Naive B cell (primary cell): Measurements from ENCODE around the gene MASTL. TPM values are rescaled to one million over a fixed set of nuclear protein-coding genes. Genes with fewer than 3 reads are reported as not detected.
"Not testable (repeated sequence)": the region's sequence is repeated elsewhere in the genome, so short reads cannot be mapped to it uniquely, and the experiment has no call there.

Experiments used
- ATAC-seq, 2 donors: fragments of 150-1000 bp; cut with Tn5 transposase; 2 replicates each; pipeline ENCODE4 v1.10.0; 2021; ENCODE audit warnings: low read depth in 2 of 2, mild to moderate bottlenecking in 2 of 2, moderate library complexity in 2 of 2
- DNase-seq: peaks from one replicate; pipeline ENCODE4 v3.0.0; 2022
- H3K27ac Mint-ChIP-seq, 6 donors: one replicate each; pipeline ENCODE4 v1.8.0; 2020 to 2022; ENCODE audit warnings: mild to moderate bottlenecking in 6 of 6, mixed read lengths in 6 of 6, moderate library complexity in 5 of 6, inconsistent platforms in 2 of 6
- H3K27me3 Mint-ChIP-seq, 3 donors: one replicate each; pipeline ENCODE4 v1.8.0; 2021 to 2022; ENCODE audit warnings: mixed read lengths in 3 of 3, mild to moderate bottlenecking in 1 of 3
- H3K36me3 Mint-ChIP-seq, 2 donors: one replicate each; pipeline ENCODE4 v1.8.0; 2020 to 2022; ENCODE audit warnings: mixed read lengths in 2 of 2, inconsistent platforms in 1 of 2, mild to moderate bottlenecking in 1 of 2
- H3K4me1 Mint-ChIP-seq, 3 donors: one replicate each; pipeline ENCODE4 v1.8.0; 2020 to 2022; ENCODE audit warnings: mixed read lengths in 3 of 3, inconsistent platforms in 1 of 3, mild to moderate bottlenecking in 1 of 3, moderate library complexity in 1 of 3
- H3K4me3 Mint-ChIP-seq, 8 donors: one replicate each; pipeline ENCODE4 v1.8.0; 2020 to 2022; ENCODE audit warnings: mild to moderate bottlenecking in 8 of 8, mixed read lengths in 8 of 8, moderate library complexity in 8 of 8, inconsistent platforms in 2 of 8
- H3K9me3 Mint-ChIP-seq, 7 donors: one replicate each; pipeline ENCODE4 v1.8.0; 2020 to 2022; ENCODE audit warnings: mixed read lengths in 7 of 7, mild to moderate bottlenecking in 5 of 7, inconsistent platforms in 2 of 7, moderate library complexity in 1 of 7
- polyA plus RNA-seq, 6 donors: library from polyadenylated mRNA; unstranded; fragments of 300-500 nt; fragmentation: Illumina TruSeq; gene quantifications; one replicate each; pipeline ENCODE4 v1.2.3, GENCODE V29; 2021; ENCODE audit warnings: low read depth in 6 of 6

The MASTL gene
- 1 to 10 TPM in 5 of 6 donors, not detected in 1; 2.1 to 5.3 (median 4.5) TPM for polyA plus RNA-seq

- DNase-seq (peak; percentile 95), ATAC-seq (peak; percentile 79 to 80)
- H3K4me1 Mint-ChIP-seq = peaks cover 35 to 55% (median 54%) of the 10 kb centered on the region in 3 donors
- peaks cover 8 to 13% of the 10 kb centered on the region in 2 donors for H3K36me3 Mint-ChIP-seq
- peak within 1 kb of the TSS; percentile 100 for H3K27ac Mint-ChIP-seq
- peaks cover 0 to 6% (median 0%) of the 10 kb centered on the region in 7 donors for H3K9me3 Mint-ChIP-seq
- H3K4me3 Mint-ChIP-seq = peak within 1 kb of the TSS; percentile 94 to 100 (median 100)
- no peaks in the 10 kb centered on the region for H3K27me3 Mint-ChIP-seq
Measured at GRCh38 chr10:27155066-27155754, at the start of gene MASTL. TSS of gene MASTL (plus strand) at chr10:27155352. CDS start at chr10:27155427, 75 bp downstream.

DNA sequence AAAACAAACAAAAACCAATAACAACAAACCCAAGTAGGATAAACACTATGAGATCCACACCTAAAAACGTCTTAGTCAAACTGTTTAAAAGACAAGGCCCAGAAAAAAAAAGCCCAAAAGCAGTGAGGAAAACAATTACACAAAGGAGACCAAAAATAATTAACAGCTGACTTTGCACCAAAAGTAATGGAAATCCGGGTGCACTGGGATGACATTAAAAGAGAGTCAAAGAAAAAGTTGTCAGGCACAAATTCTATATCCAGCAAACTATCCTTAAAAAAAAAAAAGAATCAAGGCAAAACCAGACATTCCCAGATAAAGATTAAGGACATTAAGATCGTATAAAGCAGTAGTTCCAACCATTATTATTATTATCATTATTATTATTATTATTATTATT, 47.0 kb upstream of the MASTL start:
- H3K27ac Mint-ChIP-seq = peak overlapping the region in 1 of 6 donors; percentile 75
- H3K9me3 Mint-ChIP-seq = peaks cover 0 to 11% (median 0%) of the 10 kb centered on the region in 7 donors
- peaks cover 0 to 2% (median 0%) of the 10 kb centered on the region in 3 donors for H3K4me1 Mint-ChIP-seq
- H3K36me3 Mint-ChIP-seq = peaks cover 13 to 22% of the 10 kb centered on the region in 2 donors
- no peak for ATAC-seq
- H3K27me3 Mint-ChIP-seq = no peaks in the 10 kb centered on the region
- H3K4me3 Mint-ChIP-seq = no peak overlapping the region
- no peak for DNase-seq

DNA sequence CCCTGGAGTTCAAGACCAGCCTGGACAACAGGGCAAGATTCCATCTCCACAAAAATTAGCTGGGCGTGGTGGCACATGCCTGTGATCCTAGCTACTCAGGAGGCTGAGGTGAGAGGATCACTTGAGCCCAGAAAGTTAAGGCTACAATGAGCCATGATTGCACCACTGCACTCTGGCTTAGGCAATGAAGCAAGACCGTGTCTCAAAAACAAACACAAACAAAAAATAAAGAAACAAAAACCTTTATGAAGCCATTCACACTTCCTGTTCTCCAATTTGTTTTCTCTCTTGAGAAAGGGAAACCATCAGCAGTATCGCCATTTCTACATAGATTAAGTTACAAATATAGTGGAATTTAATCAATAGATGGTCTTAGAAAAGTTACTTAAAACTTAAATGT, 20.8 kb upstream of the MASTL start:
- DNase-seq = no peak
- H3K4me3 Mint-ChIP-seq = no peak overlapping the region
- H3K27ac Mint-ChIP-seq = no peak overlapping the region
- H3K36me3 Mint-ChIP-seq = peaks cover 19 to 30% of the 10 kb centered on the region in 2 donors
- no peak for ATAC-seq
- no peaks in the 10 kb centered on the region for H3K9me3 Mint-ChIP-seq
- peaks cover 6 to 13% (median 9%) of the 10 kb centered on the region in 3 donors for H3K4me1 Mint-ChIP-seq
- H3K27me3 Mint-ChIP-seq = no peaks in the 10 kb centered on the region

DNA sequence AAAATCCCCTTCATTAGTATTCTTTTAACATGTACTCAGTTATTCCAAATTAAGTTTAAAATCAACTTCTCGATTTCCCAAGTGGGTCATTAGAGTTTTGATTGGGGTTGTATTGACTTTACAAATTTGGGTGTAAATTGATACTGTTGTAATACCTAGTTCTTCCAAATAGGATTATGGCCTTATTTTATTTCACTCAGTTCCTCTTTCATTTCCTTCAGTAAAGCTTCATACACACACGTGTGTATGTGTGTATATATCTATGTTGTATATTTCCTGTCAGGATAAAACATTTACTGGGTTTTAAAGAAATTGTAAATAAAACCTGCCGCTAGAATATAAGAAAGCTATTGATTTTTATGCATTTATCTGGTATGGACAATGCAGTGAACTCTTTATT, 16.9 kb upstream of the MASTL start:
- no peaks in the 10 kb centered on the region for H3K9me3 Mint-ChIP-seq
- H3K36me3 Mint-ChIP-seq = peaks cover 0 to 11% of the 10 kb centered on the region in 2 donors
- peak; percentile 4 for DNase-seq
- H3K27ac Mint-ChIP-seq = peak overlapping the region in 3 of 6 donors; percentile 26 to 49 (median 49)
- ATAC-seq = peak; percentile 64 to 67
- no peaks in the 10 kb centered on the region for H3K27me3 Mint-ChIP-seq
- peaks cover 6 to 13% (median 6%) of the 10 kb centered on the region in 3 donors for H3K4me1 Mint-ChIP-seq
- H3K4me3 Mint-ChIP-seq = no peak overlapping the region

DNA sequence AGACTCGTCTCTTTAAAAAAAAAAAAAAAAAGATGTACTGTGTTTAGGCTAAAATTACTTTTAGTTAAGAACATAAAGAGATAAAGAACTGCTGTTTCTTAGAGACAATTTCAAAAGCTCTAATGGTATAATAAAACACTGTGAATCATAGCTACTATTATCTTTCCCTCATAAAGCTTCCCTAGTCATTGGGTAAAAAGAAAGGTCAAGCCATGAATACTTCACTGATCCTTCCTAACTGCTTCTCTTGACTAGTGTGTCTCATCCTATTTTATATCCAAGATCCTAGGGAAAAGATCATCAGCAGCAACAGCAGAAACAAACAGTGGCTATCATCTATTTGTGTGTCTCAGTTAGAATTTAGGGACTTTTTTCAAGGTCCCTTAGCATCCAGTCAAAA, 11.5 kb upstream of the MASTL start:
- H3K4me1 Mint-ChIP-seq = peaks cover under 1 to 7% (median 3%) of the 10 kb centered on the region in 3 donors
- peaks cover 0 to 9% of the 10 kb centered on the region in 2 donors for H3K36me3 Mint-ChIP-seq
- DNase-seq (no peak), ATAC-seq (no peak)
- no peaks in the 10 kb centered on the region for H3K27me3 Mint-ChIP-seq
- H3K4me3 Mint-ChIP-seq = no peak overlapping the region
- no peaks in the 10 kb centered on the region for H3K9me3 Mint-ChIP-seq
- H3K27ac Mint-ChIP-seq = no peak overlapping the region

DNA sequence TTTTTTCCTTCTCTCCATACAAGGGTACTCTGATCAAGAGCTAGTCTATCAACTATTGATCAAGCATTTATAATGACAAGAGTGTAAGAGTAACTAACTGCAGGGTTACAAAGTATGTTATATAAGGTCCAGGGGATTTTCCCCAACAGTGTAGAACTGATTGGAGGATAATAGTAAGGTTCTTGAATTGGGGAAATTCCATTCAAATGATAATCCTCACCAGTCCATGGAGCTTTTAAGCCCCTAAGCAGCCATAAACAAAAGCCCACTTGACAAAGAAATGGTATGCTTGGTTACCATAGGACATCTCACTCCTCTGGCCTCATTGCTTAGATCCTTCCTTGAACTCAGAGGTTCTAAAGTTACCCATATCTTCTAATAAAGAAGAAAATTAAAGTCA, 9.2 kb upstream of the MASTL start:
- DNase-seq = no peak
- peak; percentile 37 to 42 for ATAC-seq
- H3K9me3 Mint-ChIP-seq = no peaks in the 10 kb centered on the region
- H3K4me1 Mint-ChIP-seq = peaks cover 8 to 15% (median 11%) of the 10 kb centered on the region in 3 donors
- no peaks in the 10 kb centered on the region for H3K27me3 Mint-ChIP-seq
- H3K36me3 Mint-ChIP-seq = peaks cover 0 to 9% of the 10 kb centered on the region in 2 donors
- no peak overlapping the region for H3K4me3 Mint-ChIP-seq
- H3K27ac Mint-ChIP-seq = peak overlapping the region in 3 of 6 donors; percentile 26 to 50 (median 28)

GRCh38 chr10:27147701-27148100, 7.5 kb upstream of the MASTL start:
- no peak overlapping the region for H3K4me3 Mint-ChIP-seq

GRCh38 chr10:27150261-27150660, 4.9 kb upstream of the MASTL start:
- Mint-ChIP-seq H3K4me1 (peaks cover 28 to 42% (median 42%) of the 10 kb centered on the region in 3 donors), H3K27ac (peak overlapping the region in 1 of 6 donors; percentile 48), H3K27me3 (no peaks in the 10 kb centered on the region), H3K9me3 (peaks cover 0 to 6% (median 0%) of the 10 kb centered on the region in 7 donors), H3K4me3 (peak overlapping the region in 3 of 8 donors; percentile 19 to 69 (median 30)), H3K36me3 (peaks cover 8 to 18% of the 10 kb centered on the region in 2 donors)
- DNase-seq = no peak
- ATAC-seq = no peak

More at GRCh38 chr10:27147701-27148100, 7.5 kb upstream of the MASTL start:
- peaks cover 0 to 9% of the 10 kb centered on the region in 2 donors for H3K36me3 Mint-ChIP-seq
- H3K27ac Mint-ChIP-seq = peak overlapping the region in 1 of 6 donors; percentile 76
- no peak for ATAC-seq
- DNase-seq = no peak
- no peaks in the 10 kb centered on the region for H3K9me3 Mint-ChIP-seq
- H3K27me3 Mint-ChIP-seq = no peaks in the 10 kb centered on the region
- H3K4me1 Mint-ChIP-seq = peaks cover 18 to 28% (median 23%) of the 10 kb centered on the region in 3 donors

- Mint-ChIP-seq H3K4me3 (peak overlapping the region; percentile 17 to 100 (median 98)), H3K36me3 (peaks cover 8% of the 10 kb centered on the region in 2 donors), H3K27me3 (no peaks in the 10 kb centered on the region), H3K27ac (peak overlapping the region in 4 of 6 donors; percentile 12 to 100 (median 100)), H3K9me3 (peaks cover 0 to 6% (median 0%) of the 10 kb centered on the region in 7 donors), H3K4me1 (peaks cover 36 to 57% (median 55%) of the 10 kb centered on the region in 3 donors)
- ATAC-seq (no peak), DNase-seq (no peak)
Measured at GRCh38 chr10:27152687-27153086, 2.5 kb upstream of the MASTL start.

- no peaks in the 10 kb centered on the region for H3K27me3 Mint-ChIP-seq
- H3K9me3 Mint-ChIP-seq = peaks cover 0 to 6% (median 0%) of the 10 kb centered on the region in 7 donors
- peaks cover 36 to 59% (median 55%) of the 10 kb centered on the region in 3 donors for H3K4me1 Mint-ChIP-seq
- ATAC-seq = no peak
- no peak for DNase-seq
- peak overlapping the region; percentile 100 for H3K27ac Mint-ChIP-seq
- H3K4me3 Mint-ChIP-seq = peak overlapping the region; percentile 94 to 100 (median 100)
- H3K36me3 Mint-ChIP-seq = peaks cover 8 to 13% of the 10 kb centered on the region in 2 donors
Measured at GRCh38 chr10:27153329-27153728, 1.8 kb upstream of the MASTL start.

- Mint-ChIP-seq H3K4me3 (peak overlapping the region; percentile 94 to 100 (median 100)), H3K36me3 (peaks cover 8 to 13% of the 10 kb centered on the region in 2 donors), H3K9me3 (peaks cover 0 to 6% (median 0%) of the 10 kb centered on the region in 7 donors), H3K27ac (peak overlapping the region; percentile 100), H3K27me3 (no peaks in the 10 kb centered on the region), H3K4me1 (peaks cover 36 to 59% (median 55%) of the 10 kb centered on the region in 3 donors)
- no peak for DNase-seq
- ATAC-seq = peak; percentile 0 to 1
Measured at GRCh38 chr10:27153845-27154193, 1.3 kb upstream of the MASTL start.

DNA sequence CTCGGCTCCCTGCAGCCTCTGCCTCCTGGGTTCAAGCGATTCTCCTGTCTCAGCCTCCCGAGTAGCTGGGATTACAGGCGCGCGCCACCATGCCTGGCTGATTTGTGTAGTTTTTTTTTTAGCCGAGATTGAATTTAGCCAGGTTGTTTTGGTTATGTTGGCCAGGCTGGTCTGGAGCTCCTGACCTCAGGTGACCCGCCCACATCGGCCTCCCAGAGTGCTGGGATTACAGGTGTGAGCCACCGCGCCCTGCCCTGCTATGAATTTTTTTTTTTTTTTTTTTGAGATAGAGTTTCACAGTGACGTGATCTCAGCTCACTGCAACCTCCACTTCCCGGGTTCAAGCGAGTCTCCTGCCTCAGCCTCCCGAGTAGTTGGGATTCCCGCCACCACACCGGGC, 1.4 kb downstream of the MASTL start:
- peaks cover 8 to 14% of the 10 kb centered on the region in 2 donors for H3K36me3 Mint-ChIP-seq
- not testable (repeated sequence) for H3K9me3 Mint-ChIP-seq, DNase-seq, H3K27me3 Mint-ChIP-seq, ATAC-seq
- peak overlapping the region in 7 of 8 donors; percentile 80 to 100 (median 99) for H3K4me3 Mint-ChIP-seq
- H3K4me1 Mint-ChIP-seq = peaks cover 32 to 43% (median 41%) of the 10 kb centered on the region in 3 donors
- H3K27ac Mint-ChIP-seq = peak overlapping the region in 4 of 6 donors; percentile 97 to 100 (median 100)

DNA sequence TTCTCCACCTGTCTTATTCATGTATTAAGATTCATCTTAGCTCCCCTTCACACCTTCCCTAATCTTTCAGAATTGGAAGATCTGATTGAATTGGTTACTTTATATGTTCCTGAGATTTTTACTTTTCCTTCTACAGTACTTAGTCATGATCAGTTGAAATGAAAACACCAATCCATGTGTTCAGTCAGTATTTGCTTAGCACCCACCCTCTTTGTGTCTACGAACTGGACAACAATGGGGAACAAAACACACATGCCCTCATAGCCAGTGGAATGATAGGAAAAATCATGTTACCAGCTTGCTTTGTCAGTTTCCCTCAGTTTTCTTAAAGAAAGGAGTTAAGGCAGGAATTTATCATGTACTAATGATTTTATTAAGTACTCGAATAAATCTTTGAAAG, 2.0 kb downstream of the MASTL start:
- Mint-ChIP-seq H3K27me3 (no peaks in the 10 kb centered on the region), H3K27ac (peak overlapping the region; percentile 12 to 100 (median 96)), H3K9me3 (peaks cover 0 to 6% (median 0%) of the 10 kb centered on the region in 7 donors), H3K4me1 (peaks cover 31 to 40% (median 38%) of the 10 kb centered on the region in 3 donors), H3K4me3 (peak overlapping the region; percentile 58 to 100 (median 97)), H3K36me3 (peaks cover 8 to 19% of the 10 kb centered on the region in 2 donors)
- ATAC-seq = no peak
- DNase-seq = no peak
